Neuron (in vitro differentiated cells): ENCODE results near the gene NUDCD3.
"Not testable (repeated sequence)": the region's sequence is repeated elsewhere in the genome, so short reads cannot be mapped to it uniquely, and the experiment has no call there.

Experiments
- H2AFZ ChIP-seq: one replicate; pipeline ENCODE4 v1.6.1; 2013; ENCODE audit warnings: low read depth, mild to moderate bottlenecking, inconsistent platforms, low read length, moderate library complexity
- H3K27me3 ChIP-seq: one replicate; pipeline ENCODE4 v1.6.1; 2013; ENCODE audit warnings: low read length; ENCODE audit not compliant: insufficient read depth
- H3K36me3 ChIP-seq: one replicate; pipeline ENCODE4 v1.6.1; 2013; ENCODE audit warnings: low read length; ENCODE audit not compliant: insufficient read depth
- H3K4me1 ChIP-seq: one replicate; pipeline ENCODE4 v1.6.1; 2013; ENCODE audit warnings: low read length; ENCODE audit not compliant: insufficient read depth
- H3K4me3 ChIP-seq: 2 replicates; pipeline ENCODE4 v1.5.1; 2013; ENCODE audit warnings: mild to moderate bottlenecking, low read length, moderate library complexity
- H3K9me3 ChIP-seq: one replicate; pipeline ENCODE4 v1.6.1; 2013; ENCODE audit warnings: low read length

The NUDCD3 gene

DNA sequence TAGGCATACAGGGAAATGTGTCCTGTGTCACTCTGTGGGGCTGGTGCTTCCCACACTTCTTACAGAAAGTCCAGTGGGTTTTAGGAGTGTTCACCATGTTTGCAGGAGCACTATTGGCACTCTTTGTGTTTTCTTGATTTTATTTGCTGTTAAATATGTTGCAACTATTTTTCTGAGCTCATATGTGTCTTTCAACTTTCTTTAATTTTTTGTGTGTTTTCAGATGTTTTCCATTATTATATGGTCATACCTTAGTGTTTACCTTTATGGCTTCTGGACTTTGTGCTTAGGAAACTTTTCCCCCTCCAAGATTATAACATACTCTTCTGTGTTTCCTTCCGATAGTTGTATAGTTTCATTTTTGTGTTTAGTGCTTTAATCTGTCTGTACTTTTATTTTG, 20.8 kb upstream of the NUDCD3 start:
- H3K36me3 ChIP-seq: no peaks in the 10 kb centered on the region
- peaks cover 2% of the 10 kb centered on the region for H3K4me1 ChIP-seq
- H3K9me3 ChIP-seq: no peaks in the 10 kb centered on the region
- H2AFZ ChIP-seq: no peak overlapping the region
- no peak overlapping the region for H3K4me3 ChIP-seq
- peaks cover 3% of the 10 kb centered on the region for H3K27me3 ChIP-seq

GRCh38 chr7:44508328-44509030, 18.0 kb upstream of the NUDCD3 start:
- no peak overlapping the region for H2AFZ ChIP-seq
- no peaks in the 10 kb centered on the region for H3K9me3 ChIP-seq
- no peaks in the 10 kb centered on the region for H3K36me3 ChIP-seq
- peaks cover 2% of the 10 kb centered on the region for H3K4me1 ChIP-seq
- H3K4me3 ChIP-seq: no peak overlapping the region
- H3K27me3 ChIP-seq: peaks cover 3% of the 10 kb centered on the region

- not testable (repeated sequence) for H3K4me3 ChIP-seq, H3K4me1 ChIP-seq, H3K36me3 ChIP-seq, H2AFZ ChIP-seq, H3K9me3 ChIP-seq, H3K27me3 ChIP-seq
These were observed 16.3 kb upstream of the NUDCD3 start for GRCh38 chr7:44506592-44507288.

GRCh38 chr7:44505595-44505994, 15.1 kb upstream of the NUDCD3 start:
- Histone ChIP-seq H3K9me3 (no peaks in the 10 kb centered on the region), H3K4me1 (no peaks in the 10 kb centered on the region), H3K36me3 (no peaks in the 10 kb centered on the region), H3K27me3 (peaks cover 2% of the 10 kb centered on the region), H3K4me3 (no peak overlapping the region), H2AFZ (no peak overlapping the region)

GRCh38 chr7:44498230-44498954, 7.9 kb upstream of the NUDCD3 start:
- Histone ChIP-seq H3K4me1 (no peaks in the 10 kb centered on the region), H3K9me3 (no peaks in the 10 kb centered on the region), H2AFZ (no peak overlapping the region), H3K36me3 (no peaks in the 10 kb centered on the region), H3K4me3 (no peak overlapping the region), H3K27me3 (peaks cover 9% of the 10 kb centered on the region)

- no peaks in the 10 kb centered on the region for H3K36me3 ChIP-seq
- H3K27me3 ChIP-seq: peaks cover 7% of the 10 kb centered on the region
- no peaks in the 10 kb centered on the region for H3K9me3 ChIP-seq
- no peak overlapping the region for H3K4me3 ChIP-seq
- H3K4me1 ChIP-seq: no peaks in the 10 kb centered on the region
- H2AFZ ChIP-seq: no peak overlapping the region
These were observed 6.9 kb upstream of the NUDCD3 start for GRCh38 chr7:44497155-44498027.

DNA sequence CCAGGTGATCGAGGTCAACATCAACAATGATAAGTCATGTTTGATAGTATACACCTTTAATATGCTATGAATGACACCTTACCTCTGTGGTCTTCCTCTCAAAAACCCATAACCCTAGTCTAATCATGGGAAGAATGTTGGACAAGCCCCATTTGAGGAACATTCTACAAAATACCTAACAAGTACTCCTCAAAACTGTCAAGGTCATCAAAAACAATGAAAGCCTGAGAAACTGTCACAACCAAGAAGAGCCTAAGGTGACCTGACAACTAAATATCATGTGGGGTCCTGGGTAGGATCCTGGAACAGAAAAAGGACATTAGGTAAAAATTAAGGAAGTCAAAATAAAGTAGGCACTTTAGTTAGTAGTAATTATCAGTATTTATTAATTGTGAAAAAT, 5.9 kb upstream of the NUDCD3 start:
- no peak overlapping the region for H2AFZ ChIP-seq
- no peaks in the 10 kb centered on the region for H3K9me3 ChIP-seq
- H3K27me3 ChIP-seq: peaks cover 7% of the 10 kb centered on the region
- H3K4me3 ChIP-seq: no peak overlapping the region
- no peaks in the 10 kb centered on the region for H3K36me3 ChIP-seq
- peaks cover 1% of the 10 kb centered on the region for H3K4me1 ChIP-seq

- Histone ChIP-seq H3K4me3 (no peak overlapping the region), H3K36me3 (no peaks in the 10 kb centered on the region), H2AFZ (no peak overlapping the region), H3K4me1 (peaks cover 5% of the 10 kb centered on the region), H3K9me3 (no peaks in the 10 kb centered on the region), H3K27me3 (peaks cover 7% of the 10 kb centered on the region)
These were observed 4.5 kb upstream of the NUDCD3 start for GRCh38 chr7:44494960-44495359.

DNA sequence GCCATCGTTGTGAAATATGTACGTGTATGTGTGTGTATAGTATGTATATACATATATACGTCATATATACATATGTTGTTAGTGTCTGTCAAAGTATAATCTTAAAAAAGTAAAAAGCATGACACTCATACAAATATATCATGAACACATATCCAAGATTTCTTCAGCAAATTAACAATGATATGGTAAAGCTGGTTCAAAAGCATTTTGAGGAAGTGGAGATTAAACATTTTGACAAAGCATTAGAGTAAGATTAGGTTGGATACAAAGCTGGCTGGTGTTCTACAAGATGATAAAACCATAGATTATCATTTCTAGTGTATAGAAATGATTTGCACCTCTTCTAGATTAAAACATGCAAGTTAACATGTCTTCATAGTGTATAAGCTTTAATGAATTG, 771 bp upstream of the NUDCD3 start:
- Histone ChIP-seq H2AFZ (peak overlapping the region; percentile 89), H3K27me3 (no peaks in the 10 kb centered on the region), H3K9me3 (no peaks in the 10 kb centered on the region), H3K4me3 (peak overlapping the region; percentile 72), H3K36me3 (peaks cover 10% of the 10 kb centered on the region), H3K4me1 (peaks cover 19% of the 10 kb centered on the region)

- Histone ChIP-seq H3K27me3 (no peaks in the 10 kb centered on the region), H3K36me3 (peaks cover 18% of the 10 kb centered on the region), H3K9me3 (peaks cover under 1% of the 10 kb centered on the region), H3K4me1 (peaks cover 19% of the 10 kb centered on the region), H3K4me3 (peak overlapping the region; percentile 72), H2AFZ (peak overlapping the region; percentile 89)
These were observed 505 bp downstream of the NUDCD3 start for GRCh38 chr7:44489955-44490350.

- Histone ChIP-seq H3K36me3 (peaks cover 28% of the 10 kb centered on the region), H3K9me3 (peaks cover 8% of the 10 kb centered on the region), H2AFZ (no peak overlapping the region), H3K4me3 (peak overlapping the region; percentile 72), H3K27me3 (no peaks in the 10 kb centered on the region), H3K4me1 (peaks cover 19% of the 10 kb centered on the region)
These were observed 1.5 kb downstream of the NUDCD3 start for GRCh38 chr7:44488955-44489354.

GRCh38 chr7:44486693-44487092, 3.8 kb downstream of the NUDCD3 start:
- Histone ChIP-seq H3K4me1 (peaks cover 19% of the 10 kb centered on the region), H3K9me3 (peaks cover 20% of the 10 kb centered on the region), H2AFZ (no peak overlapping the region), H3K27me3 (no peaks in the 10 kb centered on the region), H3K36me3 (peaks cover 51% of the 10 kb centered on the region), H3K4me3 (no peak overlapping the region)
